Natural killer cell treated with Interleukin-12 subunit alpha and Interleukin-12 subunit beta and Interleukin-15 and Interleukin-18, amount 100 ng/mL, for 72 hours (primary cell): ENCODE measurements around the gene LRRC61. TPM values are rescaled to one million over a fixed set of nuclear protein-coding genes. Genes with fewer than 3 reads are reported as not detected.
"Not testable (repeated sequence)": the region's sequence is repeated elsewhere in the genome, so short reads cannot be mapped to it uniquely, and the experiment has no call there.

Experiments used
- ATAC-seq, 2 donors: fragments of 150-1000 bp; cut with Tn5 transposase in 1 of 2; sonication (Bioruptor Pico), chemical (Tn5 transposase) in 1 of 2; 2 replicates each; pipeline ENCODE4 v1.10.0; 2021
- DNase-seq: peaks from one replicate; pipeline ENCODE4 v3.0.0; 2022; ENCODE audit warnings: low spot score
- H3K27ac Mint-ChIP-seq, 2 donors: 1 replicate in 1 of 2; 2 replicates in 1 of 2; pipeline ENCODE4 v1.8.0; 2022; ENCODE audit warnings: mixed read lengths in 2 of 2, mild to moderate bottlenecking in 1 of 2, moderate library complexity in 1 of 2
- H3K27me3 Mint-ChIP-seq, 2 donors: 1 replicate in 1 of 2; 2 replicates in 1 of 2; pipeline ENCODE4 v1.8.0; 2022; ENCODE audit warnings: mixed read lengths in 2 of 2
- H3K36me3 Mint-ChIP-seq: one replicate; pipeline ENCODE4 v1.8.0; 2022; ENCODE audit warnings: mixed read lengths
- H3K4me1 Mint-ChIP-seq, 2 donors: 1 replicate in 1 of 2; 2 replicates in 1 of 2; pipeline ENCODE4 v1.8.0; 2022; ENCODE audit warnings: low read depth in 2 of 2, mixed read lengths in 2 of 2, mild to moderate bottlenecking in 1 of 2
- H3K4me3 Mint-ChIP-seq: one replicate; pipeline ENCODE4 v1.8.0; 2022; ENCODE audit warnings: mixed read lengths
- H3K9me3 Mint-ChIP-seq: 2 replicates; pipeline ENCODE4 v1.8.0; 2022; ENCODE audit warnings: mixed read lengths
- total RNA-seq, 2 donors: library from RNA; stranded (reverse); gene quantifications; one replicate each; pipeline ENCODE4 v1.2.3, GENCODE V29; 2022

Gene LRRC61, protein sequence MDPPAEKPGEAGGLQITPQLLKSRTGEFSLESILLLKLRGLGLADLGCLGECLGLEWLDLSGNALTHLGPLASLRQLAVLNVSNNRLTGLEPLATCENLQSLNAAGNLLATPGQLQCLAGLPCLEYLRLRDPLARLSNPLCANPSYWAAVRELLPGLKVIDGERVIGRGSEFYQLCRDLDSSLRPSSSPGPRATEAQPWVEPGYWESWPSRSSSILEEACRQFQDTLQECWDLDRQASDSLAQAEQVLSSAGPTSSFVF
- total RNA-seq: 10 to 100 TPM; 16.1 to 27.1 TPM

DNA sequence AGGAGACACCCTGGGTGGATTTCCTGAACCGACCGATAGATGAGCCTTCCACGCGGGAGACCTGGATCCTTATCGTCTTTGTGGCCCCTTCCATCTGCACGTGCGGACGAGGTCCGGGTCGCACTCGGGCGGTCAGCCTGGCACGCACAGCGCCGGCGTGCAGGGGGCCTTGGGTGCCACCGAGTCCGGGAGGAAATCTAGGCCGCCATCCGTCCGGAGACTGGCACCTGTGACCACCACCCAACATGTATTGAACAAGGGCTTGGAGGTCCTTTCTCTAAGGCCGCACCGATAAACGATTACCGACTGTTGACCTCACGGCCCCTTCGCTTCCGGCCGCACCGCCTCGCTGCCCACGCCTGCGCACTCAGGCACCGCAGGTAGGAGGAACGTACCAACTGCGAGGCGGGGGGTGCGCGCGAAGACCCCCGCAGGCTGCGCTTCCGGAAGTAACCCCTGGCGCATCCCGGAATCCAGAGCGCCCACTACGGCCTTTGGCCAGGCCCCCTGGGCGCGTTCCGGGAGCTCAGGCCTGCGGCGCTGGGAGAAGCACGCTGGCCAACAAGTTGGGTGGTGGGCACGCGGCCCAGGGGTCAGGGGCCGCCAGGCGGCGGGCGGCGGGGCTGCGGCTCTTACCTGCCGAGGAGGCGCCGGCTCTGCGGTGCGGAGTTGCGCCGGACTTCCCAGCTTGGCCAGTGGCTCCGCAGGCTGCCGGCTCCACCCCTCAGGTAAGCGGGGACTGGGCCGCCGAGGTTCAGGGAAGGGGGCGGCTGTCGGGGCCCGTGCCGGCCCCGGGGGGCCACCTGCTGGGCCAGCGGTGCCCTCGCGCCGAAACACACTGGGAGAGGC lies at the start of gene LRRC61, which contains the start of gene ACTR3C:
Gene LRRC61 (plus strand): TSS at position 523 of the 849 bp plus-strand sequence. CDS start 13,507 bp downstream, outside the sequence.
Gene ACTR3C (minus strand): TSS at position 713 of the 849 bp plus-strand sequence. CDS start 28,249 bp downstream, outside the sequence.
- peak; percentile 84 for DNase-seq
- Mint-ChIP-seq H3K27me3 (no peaks in the 10 kb centered on the region), H3K4me3 (peak within 1 kb of the TSS; percentile 97), H3K4me1 (peaks cover 41% of the 10 kb centered on the region in 2 donors), H3K9me3 (no peaks in the 10 kb centered on the region), H3K27ac (peak within 1 kb of the TSS; percentile 99), H3K36me3 (peaks cover 4% of the 10 kb centered on the region)
- peak; percentile 80 to 84 for ATAC-seq

DNA sequence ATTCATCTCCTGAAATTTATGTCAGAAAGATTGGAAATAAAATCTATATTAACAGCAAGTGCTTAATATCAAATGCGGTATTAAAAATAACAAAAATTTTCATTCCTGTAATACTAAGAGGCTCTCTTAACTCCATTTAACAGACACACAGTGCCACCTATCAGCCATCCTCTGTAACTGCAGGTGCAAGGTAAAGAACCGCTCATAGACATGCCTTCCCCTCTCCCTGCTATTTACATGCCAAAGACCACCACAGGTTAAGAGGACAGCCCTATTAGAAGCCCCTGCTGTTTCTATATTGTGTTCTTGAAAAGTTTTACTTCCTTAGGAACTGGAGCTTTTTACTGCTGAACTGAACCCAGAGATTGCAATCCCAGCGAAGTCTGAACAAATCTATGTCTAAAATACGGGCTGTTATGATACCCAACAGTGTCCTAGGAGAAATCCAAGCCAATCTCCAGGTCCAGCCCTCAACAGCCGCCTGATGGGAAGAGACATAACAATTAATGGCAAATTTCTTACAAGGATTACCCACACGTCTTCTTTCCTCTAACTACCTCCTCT lies 46.9 kb upstream of the LRRC61 start:
- not testable (repeated sequence) for H3K36me3 Mint-ChIP-seq, H3K4me1 Mint-ChIP-seq, H3K9me3 Mint-ChIP-seq, H3K27me3 Mint-ChIP-seq, H3K4me3 Mint-ChIP-seq, DNase-seq, H3K27ac Mint-ChIP-seq
- ATAC-seq: peak in 1 of 2 donors; percentile 66

DNA sequence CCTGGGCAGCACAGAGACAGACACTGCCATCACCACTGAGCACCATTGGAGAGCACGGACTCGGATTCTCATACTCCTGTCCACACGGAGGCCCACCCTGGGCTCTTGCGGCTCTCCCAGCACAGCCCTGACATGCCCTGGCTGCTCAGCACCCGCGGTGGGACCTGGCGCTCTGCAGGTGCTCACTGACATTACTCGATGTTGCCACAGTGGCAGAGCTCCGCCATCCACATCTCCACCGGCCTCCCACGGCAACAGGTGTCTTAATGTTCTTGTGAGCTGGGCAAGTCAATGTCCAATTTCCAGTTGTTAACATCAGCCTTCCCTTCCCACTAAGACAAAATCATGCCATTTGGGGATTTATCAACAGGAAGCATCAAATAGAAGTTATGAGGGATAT lies 44.8 kb upstream of the LRRC61 start:
- H3K27me3 Mint-ChIP-seq, ATAC-seq, DNase-seq, H3K27ac Mint-ChIP-seq, H3K4me1 Mint-ChIP-seq, H3K9me3 Mint-ChIP-seq, H3K4me3 Mint-ChIP-seq, H3K36me3 Mint-ChIP-seq: not testable (repeated sequence)

DNA sequence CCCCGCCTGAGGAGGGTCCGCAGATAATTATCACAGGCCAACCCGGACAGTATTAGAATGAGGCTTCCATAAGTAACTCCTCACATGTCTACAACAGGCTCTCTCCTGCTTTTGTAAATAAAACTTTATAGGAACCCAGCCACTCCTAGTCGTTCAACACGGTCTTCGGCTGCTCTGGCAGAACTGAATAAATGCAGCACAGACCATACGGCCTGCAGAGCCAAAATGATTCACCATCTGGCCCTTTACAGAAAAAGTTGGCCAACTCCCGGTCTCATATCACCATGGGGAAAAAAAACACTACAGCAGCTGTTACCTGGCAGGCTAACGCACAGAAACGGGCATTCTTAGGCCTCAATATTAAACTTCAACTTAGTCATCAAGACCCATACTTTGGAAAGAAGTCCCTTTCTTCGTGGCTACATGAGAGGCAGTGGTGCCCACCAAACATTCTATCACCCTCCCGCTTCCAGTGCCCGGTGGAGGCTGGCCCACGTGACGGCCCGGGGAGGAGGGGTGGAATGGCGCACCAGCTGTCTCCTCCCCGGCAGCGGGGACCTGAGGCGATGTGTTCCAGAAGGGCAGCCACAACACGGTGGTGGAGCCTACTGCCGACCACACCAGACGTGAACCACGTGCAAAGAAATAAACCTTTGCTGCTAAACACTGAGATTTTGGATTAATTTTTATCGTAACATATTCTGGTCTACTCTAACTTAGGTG lies 41.3 kb upstream of the LRRC61 start:
- not testable (repeated sequence) for H3K27ac Mint-ChIP-seq, H3K4me3 Mint-ChIP-seq, H3K27me3 Mint-ChIP-seq, H3K36me3 Mint-ChIP-seq, ATAC-seq, DNase-seq, H3K4me1 Mint-ChIP-seq, H3K9me3 Mint-ChIP-seq

DNA sequence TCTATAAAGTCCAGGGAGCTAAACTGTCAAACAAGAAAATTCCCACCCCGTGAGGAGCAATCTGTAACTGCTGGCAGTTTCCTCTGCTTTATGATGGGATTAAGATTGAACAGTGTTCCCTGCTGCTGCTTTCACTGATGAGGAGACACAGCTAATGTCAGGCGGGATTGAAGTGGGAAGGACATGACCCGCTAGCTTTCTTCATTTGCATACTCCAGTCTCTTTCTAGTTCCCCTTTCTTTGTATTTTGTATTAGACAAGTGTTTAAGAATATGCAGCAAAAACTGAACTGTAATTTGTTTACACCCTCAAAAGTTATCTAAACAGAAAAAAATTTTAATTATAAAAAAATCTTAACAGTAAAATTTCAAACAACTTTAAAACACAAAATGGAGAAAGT lies 40.0 kb upstream of the LRRC61 start:
- H3K27ac Mint-ChIP-seq, DNase-seq, H3K4me3 Mint-ChIP-seq, H3K4me1 Mint-ChIP-seq, H3K9me3 Mint-ChIP-seq, H3K27me3 Mint-ChIP-seq, ATAC-seq, H3K36me3 Mint-ChIP-seq: not testable (repeated sequence)

DNA sequence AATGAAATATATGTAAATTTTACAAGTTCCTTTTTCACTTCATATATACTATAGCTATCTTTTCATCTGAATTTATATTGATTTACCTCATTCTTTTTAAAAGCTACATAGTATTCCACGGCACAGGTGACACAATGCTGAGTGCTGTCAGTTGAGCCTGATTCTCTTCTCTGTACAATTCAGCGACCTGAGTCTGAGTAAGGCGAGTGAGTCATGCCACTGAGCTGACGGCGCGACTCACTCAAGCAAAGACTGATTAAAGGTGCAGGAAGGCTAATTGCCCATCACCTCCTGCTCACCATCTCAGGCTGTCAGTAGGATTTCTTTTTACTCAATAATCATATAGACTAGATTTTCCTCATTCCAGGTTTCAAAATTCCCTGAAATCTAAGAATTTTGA lies 39.5 kb upstream of the LRRC61 start:
- H3K27me3 Mint-ChIP-seq, H3K36me3 Mint-ChIP-seq, DNase-seq, H3K9me3 Mint-ChIP-seq, H3K27ac Mint-ChIP-seq, H3K4me1 Mint-ChIP-seq, ATAC-seq, H3K4me3 Mint-ChIP-seq: not testable (repeated sequence)

DNA sequence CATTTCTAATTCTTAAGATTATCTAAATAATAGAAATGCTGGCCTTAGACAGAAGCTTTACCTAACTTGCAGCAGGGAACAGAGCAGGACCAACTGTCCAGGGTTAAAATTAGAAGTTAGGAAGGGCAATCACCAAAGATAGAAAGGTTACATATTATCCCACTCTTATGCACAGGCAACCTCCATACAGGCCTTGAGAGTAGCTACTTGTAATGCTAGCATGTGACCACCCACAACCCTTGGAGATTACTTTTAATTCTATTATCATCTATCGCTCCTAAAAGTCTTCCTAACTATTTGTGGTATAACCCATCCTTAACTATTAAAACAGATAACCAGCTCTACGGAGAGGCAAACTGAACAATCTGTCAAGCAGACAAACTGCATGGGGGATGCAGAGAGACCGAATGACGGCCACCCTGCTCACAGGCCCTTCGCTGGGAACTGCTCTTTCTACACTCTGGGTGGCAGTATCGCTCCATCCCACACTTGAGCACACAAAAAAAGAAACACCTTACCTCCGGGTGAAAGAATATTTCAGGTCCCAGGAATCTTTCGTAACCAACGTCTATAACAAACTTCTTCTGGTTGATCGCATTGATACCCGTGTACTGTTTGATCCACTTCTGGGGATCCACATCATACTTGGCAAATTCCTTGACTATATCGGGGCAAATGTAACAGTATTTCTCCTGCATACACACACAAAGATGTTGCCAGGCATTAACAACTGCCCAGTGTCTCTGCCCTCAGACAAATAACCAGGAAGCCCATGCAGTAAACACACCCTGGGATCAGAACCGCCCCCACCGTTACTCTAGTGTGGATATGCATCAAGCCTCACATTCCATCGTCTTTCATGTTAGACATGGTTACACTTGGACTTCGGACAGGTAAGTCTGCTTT lies 37.1 kb upstream of the LRRC61 start:
- H3K4me1 Mint-ChIP-seq, H3K4me3 Mint-ChIP-seq, H3K27me3 Mint-ChIP-seq, H3K36me3 Mint-ChIP-seq, H3K27ac Mint-ChIP-seq, DNase-seq, H3K9me3 Mint-ChIP-seq: not testable (repeated sequence)
- peak; percentile 68 to 69 for ATAC-seq

DNA sequence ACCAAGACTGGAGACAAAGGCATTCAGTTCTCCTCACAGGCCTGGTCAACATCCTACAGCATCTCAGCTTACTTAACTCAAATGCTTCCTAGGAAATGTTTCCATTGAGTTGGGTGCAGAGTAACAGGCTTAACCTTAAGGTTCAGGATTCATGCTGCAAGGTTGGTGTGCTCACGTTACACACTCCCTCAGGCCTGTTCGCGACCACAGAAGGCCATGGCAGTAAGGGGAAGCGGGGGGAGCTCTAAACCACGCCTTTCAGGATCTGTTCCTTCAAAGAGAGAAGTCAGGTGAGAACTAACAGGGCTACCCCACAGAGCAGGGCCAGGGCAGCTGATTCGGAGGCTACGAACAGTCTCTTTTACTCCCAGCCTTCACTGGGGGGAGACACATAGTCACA lies 35.3 kb upstream of the LRRC61 start:
- not testable (repeated sequence) for H3K4me3 Mint-ChIP-seq, DNase-seq, ATAC-seq, H3K4me1 Mint-ChIP-seq, H3K27me3 Mint-ChIP-seq, H3K27ac Mint-ChIP-seq, H3K36me3 Mint-ChIP-seq, H3K9me3 Mint-ChIP-seq

DNA sequence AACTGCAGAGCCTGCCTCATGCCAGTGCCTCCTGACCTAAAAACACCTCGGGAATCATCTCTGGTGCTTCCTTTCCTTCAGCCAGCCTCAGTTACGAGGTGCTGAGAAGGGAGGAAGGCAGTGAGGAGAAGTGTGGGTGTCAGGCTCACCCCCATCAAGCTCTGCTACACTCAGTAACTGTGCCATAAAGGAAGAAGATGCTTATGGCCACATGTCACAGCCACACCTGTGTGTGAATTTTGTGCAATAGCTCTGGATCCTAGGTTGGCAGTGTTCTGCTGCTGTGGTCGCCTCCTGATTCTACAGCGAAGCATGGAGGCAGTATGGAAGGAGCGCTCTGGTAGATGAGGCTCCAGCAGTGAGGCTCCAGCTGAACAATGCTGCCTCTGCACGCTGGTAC lies 34.3 kb upstream of the LRRC61 start:
- DNase-seq, H3K4me1 Mint-ChIP-seq, H3K9me3 Mint-ChIP-seq, H3K36me3 Mint-ChIP-seq, H3K4me3 Mint-ChIP-seq, ATAC-seq, H3K27ac Mint-ChIP-seq, H3K27me3 Mint-ChIP-seq: not testable (repeated sequence)

DNA sequence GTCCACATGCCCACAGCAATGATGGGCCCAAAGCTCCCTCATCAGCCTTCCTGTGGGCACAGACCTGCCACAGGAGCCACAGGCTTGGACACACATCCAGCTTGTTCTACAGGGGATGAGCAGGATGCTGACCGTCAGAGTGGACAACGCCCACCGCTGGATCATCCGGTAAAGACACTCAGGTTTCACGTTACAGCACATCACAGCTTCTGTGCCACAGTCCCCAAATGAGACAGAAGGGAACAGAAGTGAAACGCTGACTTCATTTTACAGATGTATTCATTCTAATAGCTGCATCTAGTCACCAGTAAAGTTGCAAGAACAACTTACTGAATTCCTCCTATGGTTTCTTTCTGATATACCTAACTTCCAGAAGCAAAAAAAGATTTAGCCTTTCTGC lies 32.8 kb upstream of the LRRC61 start:
- not testable (repeated sequence) for ATAC-seq, DNase-seq, H3K36me3 Mint-ChIP-seq, H3K4me3 Mint-ChIP-seq, H3K27ac Mint-ChIP-seq, H3K27me3 Mint-ChIP-seq, H3K4me1 Mint-ChIP-seq, H3K9me3 Mint-ChIP-seq

DNA sequence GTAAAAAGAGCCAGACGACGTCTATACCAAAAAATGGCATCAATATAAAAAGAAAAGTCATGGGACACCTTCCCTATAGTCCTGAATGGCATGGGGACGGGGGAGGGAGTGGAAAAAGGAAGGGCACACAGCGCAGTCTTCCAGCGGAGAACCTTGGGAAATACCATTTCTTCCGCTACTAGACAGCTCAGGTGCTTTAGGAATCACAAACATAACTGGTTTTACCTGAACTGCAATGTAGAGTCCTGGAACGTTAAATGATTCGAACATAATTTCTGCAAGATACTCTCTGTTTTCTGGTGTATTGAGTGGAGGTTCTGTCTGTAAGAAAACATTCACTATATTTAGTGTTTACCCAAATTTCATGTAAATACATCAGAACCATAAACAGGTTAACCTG lies 28.1 kb upstream of the LRRC61 start:
- ATAC-seq, H3K4me3 Mint-ChIP-seq, H3K27me3 Mint-ChIP-seq, H3K27ac Mint-ChIP-seq, H3K9me3 Mint-ChIP-seq, H3K4me1 Mint-ChIP-seq, H3K36me3 Mint-ChIP-seq, DNase-seq: not testable (repeated sequence)

DNA sequence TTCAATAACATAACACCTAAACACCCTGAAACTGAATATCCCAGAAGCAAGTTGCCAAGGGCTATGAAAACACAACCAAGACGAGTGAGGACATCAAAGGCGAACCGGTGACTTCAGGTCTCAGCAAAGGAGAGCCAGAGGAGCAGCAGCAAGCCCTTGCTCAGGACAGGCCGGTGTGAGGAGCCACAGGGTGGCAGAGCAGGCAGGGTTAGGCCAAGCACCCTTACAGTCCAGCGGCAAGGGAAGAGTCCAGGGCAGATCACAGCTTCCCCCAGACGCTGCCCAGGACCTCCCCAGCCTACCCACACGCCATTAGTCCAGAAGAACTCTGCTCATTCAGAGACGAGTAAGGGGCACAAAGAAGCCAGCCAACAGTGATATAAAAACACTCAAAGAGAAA lies 27.5 kb upstream of the LRRC61 start:
- H3K9me3 Mint-ChIP-seq, DNase-seq, H3K4me1 Mint-ChIP-seq, H3K36me3 Mint-ChIP-seq, H3K4me3 Mint-ChIP-seq, ATAC-seq, H3K27ac Mint-ChIP-seq, H3K27me3 Mint-ChIP-seq: not testable (repeated sequence)

DNA sequence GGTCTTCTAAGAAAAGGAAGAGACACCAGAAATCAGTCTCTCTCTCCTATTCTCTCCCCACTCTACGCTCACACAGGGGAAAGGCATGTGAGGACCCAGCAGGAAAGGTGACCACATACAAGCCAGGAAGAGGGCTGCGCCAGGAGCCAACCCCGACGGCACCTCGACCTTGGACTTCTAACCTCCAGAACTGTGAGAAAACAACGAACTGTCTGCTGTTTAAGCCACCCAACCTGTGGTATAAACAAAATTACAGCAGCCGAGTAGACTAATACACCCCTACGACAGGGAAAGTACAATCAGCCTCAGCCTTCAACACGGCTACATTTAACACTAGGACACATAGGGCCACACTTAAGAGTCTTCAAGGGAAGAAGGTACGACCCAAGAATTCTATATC lies 26.4 kb upstream of the LRRC61 start:
- not testable (repeated sequence) for H3K4me3 Mint-ChIP-seq, H3K27me3 Mint-ChIP-seq, H3K36me3 Mint-ChIP-seq, H3K9me3 Mint-ChIP-seq, H3K27ac Mint-ChIP-seq, ATAC-seq, H3K4me1 Mint-ChIP-seq, DNase-seq
